Chondrocyte (in vitro differentiated cells): ENCODE results near the gene UPK1B. TPM values are rescaled to one million over a fixed set of nuclear protein-coding genes. Genes with fewer than 3 reads are reported as not detected.
A peak's percentile ranks its signal among the peaks of the same experiment; 100 is the strongest.

Experiments
- DNase-seq: peaks from one replicate; pipeline ENCODE4 v3.0.0; 2021; ENCODE audit warnings: mixed read lengths, low spot score
- H3K27ac Mint-ChIP-seq: one replicate; pipeline ENCODE4 v1.8.0; 2021; ENCODE audit warnings: mild to moderate bottlenecking, moderate library complexity, mixed read lengths; ENCODE audit not compliant: unreplicated experiment
- H3K27me3 Mint-ChIP-seq: 2 replicates; pipeline ENCODE4 v1.8.0; 2021; ENCODE audit warnings: low read depth, mixed read lengths
- H3K36me3 Mint-ChIP-seq: 2 replicates; pipeline ENCODE4 v1.8.0; 2021; ENCODE audit warnings: low read depth, mixed read lengths
- H3K4me1 Mint-ChIP-seq: 2 replicates; pipeline ENCODE4 v1.8.0; 2021; ENCODE audit warnings: low read depth, mild to moderate bottlenecking, mixed read lengths
- H3K4me3 Mint-ChIP-seq: one replicate; pipeline ENCODE4 v1.8.0; 2021; ENCODE audit warnings: mild to moderate bottlenecking, moderate library complexity, mixed read lengths; ENCODE audit not compliant: unreplicated experiment
- H3K9me3 Mint-ChIP-seq: 2 replicates; pipeline ENCODE4 v1.8.0; 2021; ENCODE audit warnings: low read depth, mixed read lengths
- total RNA-seq: library from RNA; stranded (reverse); gene quantifications from 3 replicates; pipeline ENCODE4 v1.2.1, GENCODE V29; 2021
- TF ChIP-seq, protein P1 (sequence below): fragments of 200-600 bp; sonication (generic); IDR thresholded peaks from 2 replicates; pipeline ENCODE4 v1.5.0; 2021; ENCODE audit warnings: antibody characterized with exemption, mild to moderate bottlenecking, moderate library complexity

Gene UPK1B
- total RNA-seq, 1 donor from 2014 or later: not detected

- TF ChIP-seq, protein P1, sequence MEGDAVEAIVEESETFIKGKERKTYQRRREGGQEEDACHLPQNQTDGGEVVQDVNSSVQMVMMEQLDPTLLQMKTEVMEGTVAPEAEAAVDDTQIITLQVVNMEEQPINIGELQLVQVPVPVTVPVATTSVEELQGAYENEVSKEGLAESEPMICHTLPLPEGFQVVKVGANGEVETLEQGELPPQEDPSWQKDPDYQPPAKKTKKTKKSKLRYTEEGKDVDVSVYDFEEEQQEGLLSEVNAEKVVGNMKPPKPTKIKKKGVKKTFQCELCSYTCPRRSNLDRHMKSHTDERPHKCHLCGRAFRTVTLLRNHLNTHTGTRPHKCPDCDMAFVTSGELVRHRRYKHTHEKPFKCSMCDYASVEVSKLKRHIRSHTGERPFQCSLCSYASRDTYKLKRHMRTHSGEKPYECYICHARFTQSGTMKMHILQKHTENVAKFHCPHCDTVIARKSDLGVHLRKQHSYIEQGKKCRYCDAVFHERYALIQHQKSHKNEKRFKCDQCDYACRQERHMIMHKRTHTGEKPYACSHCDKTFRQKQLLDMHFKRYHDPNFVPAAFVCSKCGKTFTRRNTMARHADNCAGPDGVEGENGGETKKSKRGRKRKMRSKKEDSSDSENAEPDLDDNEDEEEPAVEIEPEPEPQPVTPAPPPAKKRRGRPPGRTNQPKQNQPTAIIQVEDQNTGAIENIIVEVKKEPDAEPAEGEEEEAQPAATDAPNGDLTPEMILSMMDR: no peak
- no peak overlapping the region for H3K4me3 Mint-ChIP-seq
- no peak overlapping the region for H3K27ac Mint-ChIP-seq
- no peaks in the 10 kb centered on the region for H3K27me3 Mint-ChIP-seq
- H3K4me1 Mint-ChIP-seq: peaks cover 3% of the 10 kb centered on the region
- no peaks in the 10 kb centered on the region for H3K36me3 Mint-ChIP-seq
- H3K9me3 Mint-ChIP-seq: no peaks in the 10 kb centered on the region
- DNase-seq: no peak
These were observed 28.3 kb upstream of the UPK1B start for GRCh38 chr3:119145128-119145499.

DNA sequence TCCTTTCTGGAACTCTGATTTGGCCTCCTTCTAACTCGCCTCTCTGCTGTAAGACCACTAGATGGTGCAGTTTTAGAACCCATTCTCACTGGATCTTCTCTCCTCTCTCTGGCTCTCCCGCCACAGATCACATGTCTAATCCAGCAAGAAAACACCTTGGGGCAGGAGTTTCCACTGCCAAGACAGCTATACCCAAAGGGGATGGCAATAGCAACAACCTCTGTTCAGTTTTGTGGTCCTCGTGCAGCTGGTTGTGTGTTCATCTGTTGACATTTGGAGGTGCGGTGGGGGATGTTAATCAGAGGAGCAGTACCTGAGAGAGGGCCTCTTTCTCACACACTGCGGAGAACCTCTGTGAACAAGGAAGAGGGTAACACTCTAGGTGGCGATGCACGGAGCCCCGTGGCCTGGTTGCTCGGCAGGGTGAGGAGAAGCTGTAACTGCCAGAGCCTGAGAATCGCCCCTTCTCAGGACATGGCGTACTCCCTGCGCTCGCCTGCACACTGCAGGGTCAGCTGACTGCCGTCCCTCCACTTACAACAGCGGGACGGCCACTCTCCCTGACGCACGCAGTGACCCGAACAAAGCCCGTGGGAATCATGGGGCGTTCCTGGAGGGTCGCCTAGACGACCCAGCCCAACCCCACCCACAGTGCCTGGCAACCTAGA, 27.8 kb upstream of the UPK1B start, which contains the start of gene TEX55:
Gene TEX55 (plus strand): TSS at position 666 of the 668 bp plus-strand sequence. CDS start 25 bp downstream, outside the sequence.
- Mint-ChIP-seq H3K4me3 (no peak within 1 kb of the TSS), H3K4me1 (peaks cover 3% of the 10 kb centered on the region), H3K9me3 (no peaks in the 10 kb centered on the region), H3K36me3 (no peaks in the 10 kb centered on the region), H3K27ac (no peak within 1 kb of the TSS), H3K27me3 (no peaks in the 10 kb centered on the region)
- TF ChIP-seq, protein P1: peak; percentile 86
- DNase-seq: no peak

GRCh38 chr3:119146578-119147375, 26.6 kb upstream of the UPK1B start:
- Mint-ChIP-seq H3K27me3 (no peaks in the 10 kb centered on the region), H3K27ac (no peak overlapping the region), H3K36me3 (no peaks in the 10 kb centered on the region), H3K4me1 (peaks cover 3% of the 10 kb centered on the region), H3K9me3 (no peaks in the 10 kb centered on the region), H3K4me3 (no peak overlapping the region)
- DNase-seq: no peak
- TF ChIP-seq, protein P1: no peak

DNA sequence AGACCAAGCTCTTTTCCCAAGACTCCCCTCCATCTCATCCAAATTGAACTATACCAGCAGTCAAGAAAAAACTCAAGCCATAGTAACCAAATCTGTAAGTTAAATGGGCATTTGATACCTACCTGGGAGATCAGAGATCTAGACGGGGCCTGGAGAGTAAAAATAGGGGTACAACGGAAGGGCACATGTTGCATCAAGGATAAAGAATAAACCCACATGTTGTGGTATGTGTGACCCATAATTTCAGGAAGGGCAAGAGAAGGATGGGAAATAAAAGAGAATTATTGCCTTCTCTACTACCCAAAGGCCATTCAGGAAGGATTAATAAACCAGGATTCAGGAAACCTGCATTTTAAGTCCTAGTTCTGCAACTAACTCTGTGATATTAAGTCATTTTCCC, 25.9 kb upstream of the UPK1B start:
- Mint-ChIP-seq H3K4me3 (no peak overlapping the region), H3K27me3 (no peaks in the 10 kb centered on the region), H3K4me1 (peaks cover 3% of the 10 kb centered on the region), H3K27ac (no peak overlapping the region), H3K9me3 (peaks cover 2% of the 10 kb centered on the region), H3K36me3 (no peaks in the 10 kb centered on the region)
- no peak for DNase-seq
- TF ChIP-seq, protein P1: no peak

GRCh38 chr3:119148493-119149180, 24.8 kb upstream of the UPK1B start:
- Mint-ChIP-seq H3K36me3 (peaks cover 3% of the 10 kb centered on the region), H3K9me3 (peaks cover 13% of the 10 kb centered on the region), H3K27ac (no peak overlapping the region), H3K4me3 (no peak overlapping the region), H3K27me3 (no peaks in the 10 kb centered on the region), H3K4me1 (peaks cover 3% of the 10 kb centered on the region)
- TF ChIP-seq, protein P1: no peak
- DNase-seq: no peak
